ENCODE results near the gene EEIG2. TPM values are rescaled to one million over a fixed set of nuclear protein-coding genes. Genes with fewer than 3 reads are reported as not detected.

Gene EEIG2
- total and polyA plus RNA-seq, 4 donors = 3.7 to 24.6 (median 9.7) TPM

GRCh38 chr1:108523829-108524228 is 36.1 kb upstream of the EEIG2 start:
- Histone ChIP-seq H3K9me3 (ENCODE audit: control insufficient read depth in 4 of 4, insufficient read depth in 3 of 4, low read length in 3 of 4) (no peaks in the 10 kb centered on the region), H3K4me3 (no peak overlapping the region), H3K27me3 (ENCODE audit: control insufficient read depth in 3 of 3, insufficient read depth in 3 of 3, low read length in 2 of 3) (no peaks in the 10 kb centered on the region), H3K9ac (ENCODE audit: insufficient read depth in 1 of 2, low read length in 2 of 2) (no peak overlapping the region), H3K4me1 (ENCODE audit: control insufficient read depth in 5 of 5, insufficient read depth in 5 of 5, low read length in 5 of 5) (peaks cover 0 to 21% (median 0%) of the 10 kb centered on the region in 5 donors), H3K36me3 (ENCODE audit: control insufficient read depth in 4 of 4, insufficient read depth in 4 of 4, low read length in 4 of 4) (no peaks in the 10 kb centered on the region), H3K27ac (ENCODE audit: low read depth in 1 of 2, low read length in 1 of 2) (no peak overlapping the region)
- ATAC-seq (ENCODE audit: insufficient read depth, low FRiP score) = no peak
- no peak for TF ChIP-seq CTCF (IDR thresholded peaks at IDR 0.05; ENCODE audit: control extremely low read depth, extremely low read depth)
- no peak for DNase-seq

- ATAC-seq (ENCODE audit: insufficient read depth, low FRiP score) (no peak), DNase-seq (no peak)
- H3K9ac ChIP-seq (ENCODE audit: insufficient read depth in 1 of 2, low read length in 2 of 2) = no peak overlapping the region
- no peaks in the 10 kb centered on the region for H3K9me3 ChIP-seq (ENCODE audit: control insufficient read depth in 4 of 4, insufficient read depth in 3 of 4, low read length in 3 of 4)
- WGBS, 2 donors = 96 to 98% methylated on average over 3 of the region's 3 CpGs
- no peak for TF ChIP-seq CTCF (IDR thresholded peaks at IDR 0.05; ENCODE audit: control extremely low read depth, extremely low read depth)
- peaks cover 0 to 28% (median 0%) of the 10 kb centered on the region in 5 donors for H3K4me1 ChIP-seq (ENCODE audit: control insufficient read depth in 5 of 5, insufficient read depth in 5 of 5, low read length in 5 of 5)
- H3K27ac ChIP-seq (ENCODE audit: low read depth in 1 of 2, low read length in 1 of 2) = no peak overlapping the region
- no peak overlapping the region for H3K4me3 ChIP-seq
- H3K36me3 ChIP-seq (ENCODE audit: control insufficient read depth in 4 of 4, insufficient read depth in 4 of 4, low read length in 4 of 4) = no peaks in the 10 kb centered on the region
- no peaks in the 10 kb centered on the region for H3K27me3 ChIP-seq (ENCODE audit: control insufficient read depth in 3 of 3, insufficient read depth in 3 of 3, low read length in 2 of 3)
These were observed 35.2 kb upstream of the EEIG2 start for GRCh38 chr1:108524676-108525075.

- ATAC-seq (ENCODE audit: insufficient read depth, low FRiP score) = no peak
- WGBS, 2 donors = 88 to 94% methylated on average over 3 of the region's 3 CpGs
- no peak overlapping the region for H3K27ac ChIP-seq (ENCODE audit: low read depth in 1 of 2, low read length in 1 of 2)
- H3K4me3 ChIP-seq = no peak overlapping the region
- no peaks in the 10 kb centered on the region for H3K27me3 ChIP-seq (ENCODE audit: control insufficient read depth in 3 of 3, insufficient read depth in 3 of 3, low read length in 2 of 3)
- H3K36me3 ChIP-seq (ENCODE audit: control insufficient read depth in 4 of 4, insufficient read depth in 4 of 4, low read length in 4 of 4) = no peaks in the 10 kb centered on the region
- H3K9me3 ChIP-seq (ENCODE audit: control insufficient read depth in 4 of 4, insufficient read depth in 3 of 4, low read length in 3 of 4) = no peaks in the 10 kb centered on the region
- H3K9ac ChIP-seq (ENCODE audit: insufficient read depth in 1 of 2, low read length in 2 of 2) = no peak overlapping the region
- H3K4me1 ChIP-seq (ENCODE audit: control insufficient read depth in 5 of 5, insufficient read depth in 5 of 5, low read length in 5 of 5) = peaks cover 0 to 32% (median 0%) of the 10 kb centered on the region in 5 donors
- TF ChIP-seq CTCF (IDR thresholded peaks at IDR 0.05; ENCODE audit: control extremely low read depth, extremely low read depth) = no peak
- no peak for DNase-seq
These were observed 32.8 kb upstream of the EEIG2 start for GRCh38 chr1:108527135-108527534.

- H3K4me1 ChIP-seq (ENCODE audit: control insufficient read depth in 5 of 5, insufficient read depth in 5 of 5, low read length in 5 of 5) = peaks cover 0 to 28% (median 4%) of the 10 kb centered on the region in 5 donors
- H3K27me3 ChIP-seq (ENCODE audit: control insufficient read depth in 3 of 3, insufficient read depth in 3 of 3, low read length in 2 of 3) = no peaks in the 10 kb centered on the region
- no peak overlapping the region for H3K4me3 ChIP-seq
- no peaks in the 10 kb centered on the region for H3K9me3 ChIP-seq (ENCODE audit: control insufficient read depth in 4 of 4, insufficient read depth in 3 of 4, low read length in 3 of 4)
- H3K27ac ChIP-seq (ENCODE audit: low read depth in 1 of 2, low read length in 1 of 2) = no peak overlapping the region
- no peak for DNase-seq
- no peak for TF ChIP-seq CTCF (IDR thresholded peaks at IDR 0.05; ENCODE audit: control extremely low read depth, extremely low read depth)
- ATAC-seq (ENCODE audit: insufficient read depth, low FRiP score) = no peak
- no peak overlapping the region for H3K9ac ChIP-seq (ENCODE audit: insufficient read depth in 1 of 2, low read length in 2 of 2)
- H3K36me3 ChIP-seq (ENCODE audit: control insufficient read depth in 4 of 4, insufficient read depth in 4 of 4, low read length in 4 of 4) = no peaks in the 10 kb centered on the region
- 92 to 94% methylated on average over 2 of the region's 2 CpGs for WGBS, 2 donors
These were observed 32.1 kb upstream of the EEIG2 start for GRCh38 chr1:108527837-108528236.
